GM18951 (cell line): ENCODE measurements around the gene SEMA4C.

Experiments used
- POLR2A ChIP-seq: IDR thresholded peaks from 4 replicates; pipeline ENCODE4 v1.6.1; 2011; ENCODE audit warnings: mild to moderate bottlenecking; ENCODE audit not compliant: insufficient read length, insufficient read depth; ENCODE audit errors: extremely low read depth
- in situ Hi-C: fragments of 300-500 bp; cut with MboI; formaldehyde crosslinking; loops from one replicate; pipeline ENCODE4 v1.12.0; 2022; ENCODE audit warnings: low sequenced_read_pairs, mixed read lengths, inconsistent platforms; ENCODE audit not compliant: unreplicated experiment

The SEMA4C gene

DNA sequence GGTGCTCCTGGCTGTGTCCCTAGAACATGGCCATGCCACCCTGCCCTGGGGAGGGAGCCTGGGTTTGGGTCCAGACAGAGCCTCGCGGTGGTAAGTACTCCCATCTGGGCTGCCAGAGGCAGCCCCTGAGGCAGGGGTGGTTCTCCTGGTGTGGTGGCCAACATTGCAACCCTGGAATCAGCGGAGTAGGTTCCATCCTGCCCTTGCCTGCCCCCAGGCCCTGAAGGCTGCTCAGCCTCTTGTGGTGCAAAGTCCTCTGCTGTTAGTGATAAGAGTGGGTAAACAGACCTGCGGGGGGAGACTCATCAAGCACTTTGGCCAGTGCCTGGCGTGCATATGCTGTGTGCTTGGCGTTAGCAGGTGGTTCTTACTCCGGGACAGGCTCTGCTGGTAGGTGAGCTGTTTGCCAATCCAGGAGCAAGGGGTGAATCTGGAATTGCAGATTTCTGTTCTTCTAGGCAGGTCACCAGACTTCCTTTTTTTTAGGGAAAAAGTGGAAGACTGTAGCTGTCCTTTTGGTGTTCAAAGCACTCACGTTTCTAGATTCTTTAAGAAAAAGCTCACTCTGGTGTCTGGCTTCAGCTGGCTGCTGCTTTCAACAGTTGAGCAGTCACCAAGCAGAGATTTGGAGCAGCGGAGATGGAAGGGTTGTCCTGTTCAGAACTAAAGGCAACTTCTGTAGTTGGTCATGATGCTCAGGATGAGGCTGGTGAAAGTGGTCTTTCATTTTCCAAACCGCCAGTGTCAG is 50.6 kb downstream of the SEMA4C start:
- TF ChIP-seq POLR2A, result no peak
- in situ Hi-C loops, result no loop called here

DNA sequence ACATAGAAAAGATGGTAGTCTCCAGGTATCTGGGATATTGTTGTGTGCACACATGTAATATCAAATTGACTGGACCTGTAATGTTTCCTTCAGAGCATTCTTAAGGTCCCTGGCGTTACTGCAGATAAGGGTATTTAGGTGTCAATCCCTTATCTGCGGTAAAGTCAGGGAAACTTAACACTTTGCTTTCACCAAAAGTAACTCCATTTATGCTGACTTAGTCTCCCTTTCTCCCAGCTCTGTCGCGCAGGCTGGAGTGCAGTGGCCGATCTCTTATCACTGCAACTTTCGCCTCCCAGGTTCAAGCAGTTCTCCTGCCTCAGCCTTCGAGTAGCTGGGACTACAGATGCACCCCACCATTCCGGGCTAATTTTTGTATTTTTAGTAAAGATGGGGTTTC is 52.0 kb downstream of the SEMA4C start:
- in situ Hi-C loops, result no loop called here
- TF ChIP-seq POLR2A, result no peak

DNA sequence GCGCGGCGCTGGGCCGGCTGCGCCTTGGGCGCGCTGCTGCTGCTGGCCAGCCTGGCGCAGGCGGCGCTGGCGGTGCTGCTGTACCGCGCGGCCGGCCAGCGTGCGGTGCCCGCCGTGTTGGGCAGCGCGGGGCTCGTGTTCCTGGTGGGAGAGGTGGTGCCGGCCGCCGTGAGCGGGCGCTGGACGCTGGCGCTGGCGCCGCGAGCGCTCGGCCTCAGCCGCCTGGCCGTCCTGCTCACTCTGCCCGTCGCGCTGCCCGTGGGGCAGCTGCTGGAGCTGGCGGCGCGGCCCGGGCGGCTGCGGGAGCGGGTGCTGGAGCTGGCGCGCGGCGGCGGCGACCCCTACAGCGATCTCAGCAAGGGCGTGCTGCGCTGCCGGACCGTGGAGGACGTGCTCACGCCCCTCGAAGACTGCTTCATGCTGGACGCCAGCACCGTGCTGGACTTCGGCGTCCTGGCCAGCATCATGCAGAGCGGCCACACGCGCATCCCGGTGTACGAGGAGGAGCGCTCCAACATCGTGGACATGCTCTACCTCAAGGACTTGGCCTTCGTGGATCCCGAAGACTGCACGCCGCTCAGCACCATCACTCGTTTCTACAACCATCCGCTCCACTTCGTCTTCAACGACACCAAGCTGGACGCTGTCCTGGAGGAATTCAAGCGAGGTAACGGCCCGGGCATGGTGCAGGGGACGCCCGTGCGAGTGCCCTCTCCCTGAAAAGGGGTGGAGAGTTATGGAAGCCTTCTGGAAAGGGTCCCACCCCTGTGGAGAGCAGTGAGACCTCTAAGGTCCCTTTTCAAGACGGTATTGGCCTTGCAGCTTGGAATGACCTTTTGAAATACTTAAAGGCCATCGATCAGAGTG is 52.8 kb downstream of the SEMA4C start:
- in situ Hi-C loops, result no loop called here
- TF ChIP-seq POLR2A, result no peak

DNA sequence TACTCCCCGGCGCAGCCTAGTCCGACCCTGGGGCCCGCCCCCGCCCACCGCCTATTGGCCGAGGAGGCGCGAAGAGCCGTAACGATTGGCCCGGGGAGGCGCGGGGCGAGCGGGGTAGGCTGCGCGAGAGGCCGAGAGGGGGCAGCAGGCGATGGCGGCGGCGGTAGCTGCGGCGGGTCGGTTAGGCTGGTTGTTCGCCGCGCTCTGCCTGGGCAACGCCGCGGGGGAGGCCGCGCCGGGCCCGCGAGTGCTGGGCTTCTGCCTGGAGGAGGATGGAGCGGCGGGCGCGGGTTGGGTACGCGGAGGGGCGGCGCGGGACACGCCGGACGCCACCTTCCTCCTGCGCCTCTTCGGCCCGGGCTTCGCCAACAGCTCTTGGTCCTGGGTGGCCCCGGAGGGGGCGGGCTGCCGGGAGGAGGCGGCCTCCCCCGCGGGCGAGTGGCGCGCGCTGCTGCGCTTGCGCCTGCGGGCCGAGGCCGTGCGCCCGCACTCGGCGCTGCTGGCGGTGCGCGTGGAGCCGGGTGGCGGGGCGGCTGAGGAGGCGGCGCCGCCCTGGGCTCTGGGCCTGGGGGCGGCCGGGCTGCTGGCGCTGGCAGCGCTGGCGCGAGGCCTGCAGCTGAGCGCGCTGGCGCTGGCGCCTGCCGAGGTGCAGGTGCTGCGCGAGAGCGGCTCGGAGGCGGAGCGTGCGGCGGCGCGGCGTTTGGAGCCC is 53.6 kb downstream of the SEMA4C start, which contains the start of gene CNNM3:
CNNM3 (plus strand) TSS at position 142 of the 709 bp plus-strand sequence; CDS start at position 152, 10 bp downstream.
- in situ Hi-C loops, result no loop called here
- TF ChIP-seq POLR2A, result peak; percentile 78

DNA sequence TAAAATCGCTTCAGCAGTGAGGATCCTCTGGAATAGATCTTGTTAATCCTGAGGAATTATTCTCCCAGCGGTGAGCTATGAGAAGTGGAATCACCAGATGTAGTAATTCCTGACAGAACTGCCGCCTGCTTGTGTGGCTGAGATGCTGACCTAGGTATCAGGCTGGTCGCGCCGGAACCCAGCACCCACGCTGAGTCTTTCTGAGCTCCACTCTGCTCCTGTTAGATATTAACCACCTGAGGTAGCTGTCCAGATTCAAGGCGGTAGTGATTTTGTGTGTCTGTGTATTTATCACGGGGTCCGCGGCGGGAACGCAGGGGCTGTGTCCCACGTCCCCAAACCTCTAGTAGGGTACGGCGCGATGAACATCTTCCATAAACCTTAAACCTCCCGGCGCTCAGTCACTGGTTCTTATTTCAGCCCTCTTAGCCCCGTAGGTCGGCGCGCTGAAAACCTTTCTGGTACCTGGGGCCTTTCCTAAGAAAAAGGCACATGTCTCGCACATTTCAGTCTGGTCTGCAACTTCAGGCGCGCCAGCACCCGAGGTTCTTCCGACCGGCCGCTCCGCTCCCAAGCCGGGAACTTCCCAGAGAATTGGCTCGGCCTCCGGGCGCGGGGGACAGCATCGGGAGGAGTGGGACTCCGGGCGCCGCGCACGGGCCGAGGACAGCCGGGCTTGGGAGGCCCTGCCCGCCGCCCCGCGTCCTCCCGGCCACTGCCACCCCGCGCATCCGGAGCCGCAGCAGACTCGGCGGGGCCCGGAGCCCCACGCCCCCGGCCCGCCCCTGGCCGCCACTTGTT is 54.4 kb downstream of the SEMA4C start:
- in situ Hi-C loops, result no loop called here
- TF ChIP-seq POLR2A, result no peak

DNA sequence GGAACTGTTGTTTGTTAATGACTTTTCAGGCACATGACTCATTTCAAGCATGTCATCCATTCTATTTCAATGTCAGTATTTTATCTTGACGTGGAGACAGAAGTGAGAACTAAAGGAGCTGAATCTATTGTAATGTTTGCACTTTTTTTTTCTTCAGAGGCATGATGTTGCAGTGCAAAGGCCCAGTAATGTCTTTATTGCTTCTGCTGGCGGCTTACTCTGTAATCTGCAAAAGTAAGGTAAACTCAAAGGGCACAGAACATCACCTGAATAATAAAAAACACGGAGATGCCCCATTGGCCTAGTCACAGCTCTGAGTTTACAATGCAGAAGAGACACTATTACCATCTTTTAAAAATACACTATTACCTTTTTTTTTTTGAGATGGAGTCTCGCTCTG is 56.2 kb downstream of the SEMA4C start:
- in situ Hi-C loops, result no loop called here
- TF ChIP-seq POLR2A, result no peak

DNA sequence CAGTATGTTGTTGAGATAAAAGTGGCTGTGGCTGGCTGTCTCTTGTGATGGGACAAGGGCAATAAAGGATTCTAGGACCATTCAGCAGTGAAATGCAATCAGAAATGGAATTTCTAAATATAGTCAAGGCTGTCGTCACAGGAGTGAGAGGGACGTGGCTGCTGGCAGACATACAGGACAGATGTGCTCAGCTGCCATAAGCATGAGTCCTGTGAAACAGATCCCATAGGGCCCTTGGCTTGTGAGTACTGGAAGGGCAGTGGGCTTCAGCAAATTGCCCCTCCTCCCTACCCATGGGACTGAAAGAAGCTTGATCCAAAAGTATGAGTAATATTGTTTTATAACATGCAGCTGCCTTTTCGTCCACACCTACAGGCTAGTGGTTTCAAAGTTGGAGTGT is 58.0 kb downstream of the SEMA4C start:
- no peak for TF ChIP-seq POLR2A
- in situ Hi-C loops, result no loop called here

DNA sequence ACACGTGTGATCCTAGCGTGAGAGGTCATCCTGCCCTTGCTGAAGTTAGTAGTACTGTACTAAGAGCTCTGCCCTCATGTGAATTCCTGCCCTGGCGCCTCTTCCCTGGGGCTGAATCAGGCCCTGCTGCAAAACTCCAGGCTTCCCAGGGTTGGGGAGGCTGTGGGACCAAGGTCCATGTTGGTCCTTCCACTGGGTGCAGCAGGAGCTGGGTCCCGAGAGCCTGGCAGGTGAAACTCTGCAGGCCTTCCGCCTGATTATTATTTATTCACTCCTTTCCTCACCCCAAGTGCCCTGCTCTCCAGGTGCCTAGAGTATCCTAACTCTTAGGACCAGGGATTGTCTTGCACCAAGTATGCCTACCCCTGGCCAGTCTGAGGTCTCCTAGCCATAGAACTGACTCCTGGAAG is 59.1 kb downstream of the SEMA4C start:
- in situ Hi-C loops, result no loop called here
- TF ChIP-seq POLR2A, result no peak

DNA sequence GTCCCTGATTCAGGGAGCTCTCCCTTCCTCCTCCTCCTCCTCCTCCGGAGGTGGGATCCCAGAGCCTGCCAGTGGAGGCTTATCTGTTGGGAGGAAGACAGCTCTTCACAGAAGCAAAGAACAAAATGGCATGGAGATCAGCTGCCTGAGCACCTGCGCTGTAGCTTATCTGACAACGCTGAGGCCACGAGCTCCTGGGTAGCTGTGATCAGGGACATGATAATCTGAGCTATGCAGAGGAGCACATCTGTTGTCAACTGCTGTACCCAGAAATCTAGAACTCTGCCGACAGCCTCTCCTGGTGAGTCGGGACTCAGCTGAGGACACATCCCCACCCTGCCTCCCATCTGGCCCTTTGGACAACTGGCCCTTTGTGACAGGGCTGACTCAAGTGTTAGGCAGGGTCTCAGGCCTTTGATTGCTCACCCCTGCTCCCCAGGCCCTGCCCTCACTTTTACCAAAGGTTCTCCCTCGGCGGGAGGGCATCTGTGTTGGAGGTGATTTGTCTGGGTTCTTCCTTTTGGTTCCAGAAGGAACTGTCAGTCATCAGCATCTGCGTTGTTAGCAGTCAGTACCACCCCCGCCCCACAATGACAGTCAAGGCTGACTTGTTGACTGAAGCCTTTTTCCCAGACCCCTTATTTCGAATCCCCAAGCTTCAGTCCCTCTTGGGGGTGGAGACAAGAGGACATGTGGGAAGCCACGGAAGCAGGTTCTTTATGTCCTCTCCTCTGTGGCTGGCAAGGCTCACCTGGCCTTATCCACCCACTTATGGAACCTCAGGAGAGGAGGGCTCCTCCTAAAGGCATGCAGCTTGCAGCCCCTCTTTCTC is 59.7 kb downstream of the SEMA4C start:
- TF ChIP-seq POLR2A, result no peak
- in situ Hi-C loops, result no loop called here
